Measurements from ENCODE around the gene IQCM. TPM values are rescaled to one million over a fixed set of nuclear protein-coding genes. Genes with fewer than 3 reads are reported as not detected.

Gene IQCM
- total RNA-seq, 1 donor from 2014 or later, result not detected

DNA sequence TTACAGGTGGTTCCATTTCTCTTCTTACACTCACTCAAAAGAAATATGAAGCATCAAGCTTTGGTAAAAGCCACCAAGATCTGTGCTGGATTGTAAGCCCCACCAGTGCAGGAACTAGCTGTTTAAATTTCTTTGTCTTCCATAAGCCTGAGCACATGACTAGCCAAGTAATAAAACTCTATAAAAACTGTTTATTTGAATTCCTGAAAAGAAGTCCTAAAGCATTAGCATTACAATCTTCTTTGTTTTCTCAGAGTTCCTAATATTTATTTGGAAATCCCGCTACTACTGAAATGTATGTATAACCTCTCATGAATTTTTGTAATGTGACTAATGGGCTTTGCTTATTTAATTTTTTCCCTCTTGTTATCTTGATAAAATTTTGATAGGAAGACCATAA lies 65.9 kb downstream of the IQCM start:
- Mint-ChIP-seq H3K4me1 (ENCODE audit: unreplicated experiment) (peaks cover 2% of the 10 kb centered on the region), H3K27me3 (ENCODE audit: unreplicated experiment) (peaks cover 26% of the 10 kb centered on the region), H3K4me3 (ENCODE audit: unreplicated experiment) (no peak overlapping the region), H3K36me3 (ENCODE audit: unreplicated experiment) (no peaks in the 10 kb centered on the region), H3K9me3 (ENCODE audit: unreplicated experiment) (no peaks in the 10 kb centered on the region), H3K27ac (ENCODE audit: unreplicated experiment) (no peak overlapping the region)
- TF ChIP-seq, protein P1, sequence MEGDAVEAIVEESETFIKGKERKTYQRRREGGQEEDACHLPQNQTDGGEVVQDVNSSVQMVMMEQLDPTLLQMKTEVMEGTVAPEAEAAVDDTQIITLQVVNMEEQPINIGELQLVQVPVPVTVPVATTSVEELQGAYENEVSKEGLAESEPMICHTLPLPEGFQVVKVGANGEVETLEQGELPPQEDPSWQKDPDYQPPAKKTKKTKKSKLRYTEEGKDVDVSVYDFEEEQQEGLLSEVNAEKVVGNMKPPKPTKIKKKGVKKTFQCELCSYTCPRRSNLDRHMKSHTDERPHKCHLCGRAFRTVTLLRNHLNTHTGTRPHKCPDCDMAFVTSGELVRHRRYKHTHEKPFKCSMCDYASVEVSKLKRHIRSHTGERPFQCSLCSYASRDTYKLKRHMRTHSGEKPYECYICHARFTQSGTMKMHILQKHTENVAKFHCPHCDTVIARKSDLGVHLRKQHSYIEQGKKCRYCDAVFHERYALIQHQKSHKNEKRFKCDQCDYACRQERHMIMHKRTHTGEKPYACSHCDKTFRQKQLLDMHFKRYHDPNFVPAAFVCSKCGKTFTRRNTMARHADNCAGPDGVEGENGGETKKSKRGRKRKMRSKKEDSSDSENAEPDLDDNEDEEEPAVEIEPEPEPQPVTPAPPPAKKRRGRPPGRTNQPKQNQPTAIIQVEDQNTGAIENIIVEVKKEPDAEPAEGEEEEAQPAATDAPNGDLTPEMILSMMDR (IDR thresholded peaks at IDR 0.05), result no peak
- no peak for DNase-seq (ENCODE audit: extremely low spot score, unreplicated experiment)

DNA sequence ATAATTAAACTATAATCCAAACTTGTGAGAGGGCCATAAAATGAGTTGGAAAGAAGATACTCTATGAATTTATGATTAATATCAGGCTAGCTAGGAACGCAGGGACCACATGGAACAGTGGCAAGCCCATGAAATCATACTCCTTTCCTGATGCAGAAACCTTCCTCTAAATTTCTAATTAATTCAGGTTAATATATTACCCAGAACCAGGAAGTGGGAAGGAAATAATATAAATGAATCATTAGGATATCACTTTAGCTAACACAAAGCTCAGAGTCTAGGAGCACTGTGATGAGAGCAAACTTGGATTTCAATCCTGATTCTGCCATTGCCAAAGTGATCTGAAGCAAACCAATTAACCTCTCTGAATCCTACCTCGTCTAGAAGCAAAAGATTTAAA lies 68.0 kb downstream of the IQCM start:
- DNase-seq (ENCODE audit: extremely low spot score, unreplicated experiment), result no peak
- Mint-ChIP-seq H3K27ac (ENCODE audit: unreplicated experiment) (no peak overlapping the region), H3K4me1 (ENCODE audit: unreplicated experiment) (no peaks in the 10 kb centered on the region), H3K27me3 (ENCODE audit: unreplicated experiment) (peaks cover 35% of the 10 kb centered on the region), H3K9me3 (ENCODE audit: unreplicated experiment) (no peaks in the 10 kb centered on the region), H3K4me3 (ENCODE audit: unreplicated experiment) (no peak overlapping the region), H3K36me3 (ENCODE audit: unreplicated experiment) (no peaks in the 10 kb centered on the region)
- TF ChIP-seq, protein P1 (IDR thresholded peaks at IDR 0.05), result no peak

DNA sequence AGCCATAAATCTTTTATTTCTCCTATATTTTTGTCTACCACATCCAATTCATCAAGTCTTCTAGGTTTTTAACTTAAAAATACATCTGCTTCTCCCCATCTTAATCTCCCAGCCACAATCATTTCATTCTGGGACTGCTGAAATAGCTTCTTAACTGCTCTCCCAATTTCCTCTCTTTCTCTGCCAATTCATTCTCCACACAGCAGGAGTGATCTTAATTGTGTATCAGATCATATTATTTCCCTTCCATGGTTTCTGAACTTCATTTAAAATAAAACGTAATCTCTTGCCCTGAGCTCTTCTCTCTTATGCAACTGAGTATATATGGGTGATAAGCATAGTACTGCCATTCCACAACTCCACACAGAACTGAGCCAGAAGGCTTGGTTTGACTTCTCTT lies 69.4 kb downstream of the IQCM start:
- DNase-seq (ENCODE audit: extremely low spot score, unreplicated experiment), result no peak
- no peaks in the 10 kb centered on the region for H3K36me3 Mint-ChIP-seq (ENCODE audit: unreplicated experiment)
- no peaks in the 10 kb centered on the region for H3K9me3 Mint-ChIP-seq (ENCODE audit: unreplicated experiment)
- peaks cover 38% of the 10 kb centered on the region for H3K27me3 Mint-ChIP-seq (ENCODE audit: unreplicated experiment)
- no peaks in the 10 kb centered on the region for H3K4me1 Mint-ChIP-seq (ENCODE audit: unreplicated experiment)
- no peak overlapping the region for H3K4me3 Mint-ChIP-seq (ENCODE audit: unreplicated experiment)
- TF ChIP-seq, protein P1 (IDR thresholded peaks at IDR 0.05), result no peak
- no peak overlapping the region for H3K27ac Mint-ChIP-seq (ENCODE audit: unreplicated experiment)

DNA sequence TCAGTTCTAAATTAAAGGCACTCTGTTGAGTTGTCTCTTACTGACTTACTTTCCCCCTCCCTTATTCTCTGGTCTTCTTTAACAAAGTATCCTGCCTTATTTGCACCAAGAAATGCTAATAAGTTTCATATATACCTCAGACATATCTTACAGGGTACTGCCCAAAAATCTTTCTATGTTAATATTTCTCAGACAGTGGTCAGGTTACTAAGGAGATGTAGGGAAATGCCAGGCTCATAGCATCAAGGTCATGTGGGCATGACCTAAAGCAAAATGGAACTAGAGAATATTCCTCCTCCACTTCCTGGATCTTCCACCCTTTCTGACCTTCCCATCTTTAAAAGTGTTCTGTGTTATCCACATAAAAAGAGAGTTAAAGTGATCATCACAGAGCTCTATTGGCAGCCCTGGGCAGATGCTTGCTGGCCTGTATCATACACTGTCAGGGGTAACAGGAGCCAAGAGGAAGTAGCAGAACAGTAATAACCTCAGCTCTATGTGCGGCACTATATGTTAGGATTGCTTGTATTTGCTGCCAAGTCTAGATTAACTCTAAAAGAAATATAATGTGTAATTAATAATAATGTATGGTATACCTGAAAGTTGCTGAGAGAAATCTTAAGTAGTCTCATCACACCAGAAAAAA lies 74.3 kb downstream of the IQCM start:
- TF ChIP-seq, protein P1 (IDR thresholded peaks at IDR 0.05), result no peak
- H3K36me3 Mint-ChIP-seq (ENCODE audit: unreplicated experiment), result no peaks in the 10 kb centered on the region
- H3K9me3 Mint-ChIP-seq (ENCODE audit: unreplicated experiment), result no peaks in the 10 kb centered on the region
- H3K27ac Mint-ChIP-seq (ENCODE audit: unreplicated experiment), result no peak overlapping the region
- H3K27me3 Mint-ChIP-seq (ENCODE audit: unreplicated experiment), result peaks cover 44% of the 10 kb centered on the region
- H3K4me1 Mint-ChIP-seq (ENCODE audit: unreplicated experiment), result no peaks in the 10 kb centered on the region
- DNase-seq (ENCODE audit: extremely low spot score, unreplicated experiment), result no peak
- no peak overlapping the region for H3K4me3 Mint-ChIP-seq (ENCODE audit: unreplicated experiment)

DNA sequence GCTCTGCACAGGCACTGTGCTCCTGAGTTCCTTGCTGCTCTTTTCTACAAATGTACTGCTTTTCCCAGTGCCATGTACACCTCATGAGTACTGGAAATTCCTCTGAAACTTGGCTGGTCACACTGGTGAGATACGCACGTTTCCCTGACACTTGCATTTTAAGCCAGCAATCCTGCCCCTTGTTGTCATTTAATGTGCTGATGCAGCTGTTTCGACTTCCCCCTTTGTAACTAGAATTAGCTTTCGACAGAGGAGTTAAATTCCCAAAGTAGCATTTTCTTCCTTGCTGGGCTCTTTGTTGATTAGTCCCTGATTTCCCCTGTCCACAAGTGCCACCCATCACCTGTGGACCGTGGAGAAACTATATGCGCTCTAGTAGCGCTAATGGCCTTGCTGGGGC lies 77.5 kb downstream of the IQCM start:
- Mint-ChIP-seq H3K27me3 (ENCODE audit: unreplicated experiment) (peaks cover 42% of the 10 kb centered on the region), H3K4me1 (ENCODE audit: unreplicated experiment) (no peaks in the 10 kb centered on the region), H3K9me3 (ENCODE audit: unreplicated experiment) (no peaks in the 10 kb centered on the region), H3K36me3 (ENCODE audit: unreplicated experiment) (no peaks in the 10 kb centered on the region), H3K27ac (ENCODE audit: unreplicated experiment) (no peak overlapping the region), H3K4me3 (ENCODE audit: unreplicated experiment) (no peak overlapping the region)
- TF ChIP-seq, protein P1 (IDR thresholded peaks at IDR 0.05), result no peak
- no peak for DNase-seq (ENCODE audit: extremely low spot score, unreplicated experiment)

Data from osteocyte (in vitro differentiated cells).